NCI-H446 (cell line): ENCODE data around the gene AMIGO3.
A peak's percentile ranks its signal among the peaks of the same experiment; 100 is the strongest.
"Not testable (repeated sequence)": the region's sequence is repeated elsewhere in the genome, so short reads cannot be mapped to it uniquely, and the experiment has no call there.

Experiments
- DNase-seq, 2 experiments: peaks; one replicate each; lab custom pipeline; 2025; lab: John Stamatoyannopoulos, UW

The AMIGO3 gene

GRCh38 chr3:49719214-49719884, at the start of gene AMIGO3:
AMIGO3 (minus strand) TSS chr3:49719684; CDS start chr3:49719465, 219 bp downstream.
- DNase-seq: peak; percentile 68 to 85

- no peak for DNase-seq
Measured at GRCh38 chr3:49763981-49764380, 44.5 kb upstream of the AMIGO3 start.

GRCh38 chr3:49761661-49762060, 42.2 kb upstream of the AMIGO3 start:
- no peak for DNase-seq

GRCh38 chr3:49759226-49759625, 39.7 kb upstream of the AMIGO3 start:
- no peak for DNase-seq

GRCh38 chr3:49757197-49757596, 37.7 kb upstream of the AMIGO3 start:
- DNase-seq: no peak

GRCh38 chr3:49756036-49756435, 36.6 kb upstream of the AMIGO3 start:
- DNase-seq: no peak

GRCh38 chr3:49754536-49754935, 35.1 kb upstream of the AMIGO3 start:
- no peak for DNase-seq

GRCh38 chr3:49751501-49751900, 32.0 kb upstream of the AMIGO3 start:
- DNase-seq: no peak

GRCh38 chr3:49750056-49750455, 30.6 kb upstream of the AMIGO3 start:
- DNase-seq: no peak

GRCh38 chr3:49748874-49749273, 29.4 kb upstream of the AMIGO3 start:
- not testable (repeated sequence) for DNase-seq

- DNase-seq: no peak
Measured at GRCh38 chr3:49747792-49748480, 28.5 kb upstream of the AMIGO3 start.

GRCh38 chr3:49745986-49746385, 26.5 kb upstream of the AMIGO3 start:
- no peak for DNase-seq

- no peak for DNase-seq
Measured at GRCh38 chr3:49740427-49740826, 20.9 kb upstream of the AMIGO3 start.

GRCh38 chr3:49738067-49738713, 18.7 kb upstream of the AMIGO3 start:
- no peak for DNase-seq

GRCh38 chr3:49734752-49735151, 15.3 kb upstream of the AMIGO3 start:
- no peak for DNase-seq

- no peak for DNase-seq
Measured at GRCh38 chr3:49733551-49733950, 14.1 kb upstream of the AMIGO3 start.

GRCh38 chr3:49732597-49732996, 13.1 kb upstream of the AMIGO3 start:
- DNase-seq: no peak

- DNase-seq: no peak
Measured at GRCh38 chr3:49729966-49730609, 10.6 kb upstream of the AMIGO3 start.

GRCh38 chr3:49727924-49728361, 8.5 kb upstream of the AMIGO3 start:
- no peak for DNase-seq

- no peak for DNase-seq
Measured at GRCh38 chr3:49727154-49727923, 7.9 kb upstream of the AMIGO3 start.

- no peak for DNase-seq
Measured at GRCh38 chr3:49725906-49726681, 6.6 kb upstream of the AMIGO3 start.
